GM12878 (cell line): ENCODE data around the gene RBM15B. TPM values are rescaled to one million over a fixed set of nuclear protein-coding genes. Genes with fewer than 3 reads are reported as not detected.

ENCODE experiments used
- ATAC-seq: fragments of 200-7000 bp; cut with Tn5 transposase; 3 replicates; pipeline ENCODE4 v1.9.1; 2020; ENCODE audit warnings: mild to moderate bottlenecking, moderate library complexity
- BruUV-seq: library from RNA; stranded (reverse); fragments of 400-500 nt; replicated peaks from 2 replicates; lab custom pipeline; 2021; lab: Mats Ljungman, UMichigan
- CTCF ChIA-PET: fragments of 300-600 bp; sonication (Branson Sonifier 250); formaldehyde crosslinking; extraction: SDS; loops from one replicate; lab custom pipeline; 2021; ENCODE audit warnings: inconsistent platforms; lab: Yijun Ruan, JAX
- POLR2A ChIA-PET: fragments of 350-600 bp; formaldehyde crosslinking; extraction: SDS; loops from one replicate; lab custom pipeline; 2021; ENCODE audit warnings: inconsistent platforms; lab: Charles Lee
- RAD21 ChIA-PET: fragments of 300-600 bp; sonication (Branson Sonifier 250); formaldehyde crosslinking; loops from one replicate; lab custom pipeline; 2023; ENCODE audit warnings: antibody characterized with exemption; ENCODE audit not compliant: unreplicated experiment; lab: Charles Lee
- SMC1A ChIA-PET: fragments of 300-600 bp; sonication (Branson Sonifier 250); formaldehyde crosslinking; loops from one replicate; lab custom pipeline; 2023; ENCODE audit not compliant: unreplicated experiment, uncharacterized antibody; lab: Charles Lee
- DNase-seq: peaks from one replicate; pipeline ENCODE4 v3.0.0-alpha.2; 2011; ENCODE audit warnings: low read depth, low spot score
- FAIRE-seq: peaks from 3 replicates; lab custom pipeline; 2011; peaks lifted over from hg19 to GRCh38; lab: Jason Lieb, UNC
- H2AFZ ChIP-seq: 2 replicates; pipeline ENCODE4 v1.6.0; 2011; ENCODE audit warnings: low read depth, low read length, control low read depth; ENCODE audit not compliant: control insufficient read depth
- H3K27ac ChIP-seq: 2 replicates; pipeline ENCODE4 v1.5.1; 2011; ENCODE audit warnings: control low read depth; ENCODE audit not compliant: control insufficient read depth, insufficient read depth
- H3K27me3 ChIP-seq, 2 experiments: replicated peaks in 1 of 2; 2 replicates each; pipeline versions ENCODE4 v1.6.0 to v1.6.1; 2011; ENCODE audit warnings: low read length in 1 of 2; ENCODE audit not compliant: control insufficient read depth in 2 of 2, insufficient read depth in 2 of 2
- H3K36me3 ChIP-seq, 2 experiments: 2 replicates each; pipeline ENCODE4 v1.5.1; 2011; ENCODE audit warnings: low read length in 1 of 2; ENCODE audit not compliant: control insufficient read depth in 2 of 2, insufficient read depth in 2 of 2
- H3K4me1 ChIP-seq: 2 replicates; pipeline ENCODE4 v1.6.1; 2011; ENCODE audit warnings: mild to moderate bottlenecking, low read length, moderate library complexity, mixed read lengths; ENCODE audit not compliant: control insufficient read depth, insufficient read depth
- H3K4me2 ChIP-seq: 2 replicates; pipeline ENCODE4 v1.6.0; 2011; ENCODE audit warnings: control low read depth; ENCODE audit not compliant: control insufficient read depth, insufficient read depth
- H3K4me3 ChIP-seq: fragments of 200-600 bp; sonication (generic); 2 replicates; pipeline ENCODE4 v1.5.1; 2016
- H3K79me2 ChIP-seq: 2 replicates; pipeline ENCODE4 v1.6.0; 2011; ENCODE audit warnings: low read length; ENCODE audit not compliant: control insufficient read depth, insufficient read depth
- H3K9ac ChIP-seq: 2 replicates; pipeline ENCODE4 v1.8.0; 2011; ENCODE audit warnings: low read length, control low read depth, mixed read lengths; ENCODE audit not compliant: control insufficient read depth, insufficient read depth
- H3K9me3 ChIP-seq: replicated peaks from 3 replicates; pipeline ENCODE4 v1.5.1; 2011; ENCODE audit warnings: mild to moderate bottlenecking, low read length; ENCODE audit not compliant: control insufficient read depth, insufficient read depth
- H4K20me1 ChIP-seq: 2 replicates; pipeline ENCODE4 v1.6.0; 2011; ENCODE audit not compliant: control insufficient read depth, insufficient read depth
- BCL11A ChIP-seq: IDR thresholded peaks from 2 replicates; pipeline ENCODE4 v1.6.1; 2011; ENCODE audit warnings: low read depth, low read length
- MEF2A ChIP-seq: IDR thresholded peaks from 2 replicates; pipeline ENCODE4 v1.6.1; 2011; ENCODE audit warnings: low read depth, mild to moderate bottlenecking, low read length, moderate library complexity; ENCODE audit not compliant: insufficient read depth
- WGBS: methylation state at CpG from one replicate; pipeline ENCODE4 v1.1.6; 2016; ENCODE audit warnings: low lambda C conversion rate; ENCODE audit not compliant: insufficient replicate concordance, insufficient coverage; ENCODE audit errors: missing lambda C conversion rate; 5-methylcytosine and 5-hydroxymethylcytosine counted together
- in situ Hi-C: fragments of 300-500 bp; cut with MboI; formaldehyde crosslinking; loops from 9 replicates; pipeline ENCODE4 v1.14.3; 2018; ENCODE audit warnings: mixed read lengths
- intact Hi-C: fragments of 100-400 bp; cut with micrococcal nuclease; formaldehyde crosslinking; loops from one replicate; pipeline ENCODE4 v1.14.2; 2022; ENCODE audit not compliant: unreplicated experiment
- polyA plus RNA-seq, 11 experiments: library from polyadenylated mRNA; depleted of rRNA in 4 of 11; unstranded in 6 of 11; stranded (reverse) in 5 of 11; fragments of >200 nt; fragmentation: Nextera tagmentation in 4 of 11; fragmentation: Illumina TruSeq in 1 of 11; extraction: Ambion mirVana in 4 of 11; extraction: Trizol in 1 of 11; gene quantifications; 1 replicate in 1 of 11; 2 replicates in 10 of 11; pipeline versions ENCODE4 v1.2.1 to v1.2.3, GENCODE V29; 2011 to 2016; ENCODE audit warnings: inconsistent platforms in 2 of 11, missing spikeins in 2 of 11, low read depth in 1 of 11
- total RNA-seq, 4 experiments: library from RNA; depleted of rRNA in 3 of 4; stranded (reverse); fragments of >200 nt in 3 of 4; fragmentation: Illumina TruSeq in 1 of 4; extraction: Trizol in 1 of 4; gene quantifications; 2 replicates each; pipeline versions ENCODE4 v1.2.1 to v1.2.3, GENCODE V29; 2013 to 2021
- TF ChIP-seq, protein P1 (sequence below): fragments of 450-650 bp; formaldehyde crosslinking; IDR thresholded peaks from 2 replicates; pipeline ENCODE4 v1.4.0; 2020; ENCODE audit warnings: mild to moderate bottlenecking, moderate library complexity
- TF ChIP-seq, protein P2 (sequence below): fragments of 450-650 bp; formaldehyde crosslinking; IDR thresholded peaks from 2 replicates; pipeline ENCODE4 v1.5.0; 2022; ENCODE audit warnings: mild to moderate bottlenecking, missing genetic modification characterization

Gene RBM15B
- total and polyA plus RNA-seq, 10 of the 15 experiments (the other 5 are each of a cell fraction or from before 2014, with no cell fraction given) = 2.4 to 34.5 (median 19.1) TPM

DNA sequence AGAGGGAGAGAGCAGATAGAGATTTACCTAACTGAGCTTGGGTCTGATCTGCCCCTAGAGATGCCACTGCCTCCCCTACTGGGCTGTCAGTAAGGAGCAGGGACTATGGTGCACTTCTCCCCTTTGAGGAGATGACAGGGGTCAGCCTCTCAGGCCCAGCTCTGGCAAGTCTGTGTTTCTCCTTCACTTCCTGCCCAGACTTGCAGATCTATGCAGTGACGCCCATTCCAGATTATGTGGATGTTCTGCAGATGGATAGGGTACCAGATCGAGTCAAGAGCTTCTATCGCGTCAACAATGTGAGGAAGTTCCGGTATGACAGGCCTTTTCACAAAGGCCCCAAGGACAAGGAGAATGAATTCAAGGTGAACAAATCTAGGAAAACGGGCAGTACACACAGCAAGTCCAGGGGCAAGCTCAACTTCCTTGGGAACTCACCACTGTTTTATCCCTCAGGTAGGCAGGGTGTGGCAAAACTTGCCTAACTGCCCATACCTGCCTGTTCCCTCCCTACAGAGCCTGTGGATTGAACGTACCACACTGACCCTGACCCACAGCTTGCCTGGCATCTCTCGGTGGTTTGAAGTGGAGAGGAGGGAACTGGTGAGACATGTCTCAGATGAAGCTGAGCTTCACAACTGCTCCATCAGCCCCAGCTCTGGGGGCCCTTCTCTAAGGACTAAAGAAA, 35.0 kb upstream of the RBM15B start:
- H3K4me1 ChIP-seq = no peaks in the 10 kb centered on the region

More for the DNA sequence above, 35.0 kb upstream of the RBM15B start:
- no peaks in the 10 kb centered on the region for H3K79me2 ChIP-seq
- no peaks in the 10 kb centered on the region for H3K36me3 ChIP-seq
- TF ChIP-seq MEF2A (no peak), BCL11A (no peak)
- TF ChIP-seq, protein P1, sequence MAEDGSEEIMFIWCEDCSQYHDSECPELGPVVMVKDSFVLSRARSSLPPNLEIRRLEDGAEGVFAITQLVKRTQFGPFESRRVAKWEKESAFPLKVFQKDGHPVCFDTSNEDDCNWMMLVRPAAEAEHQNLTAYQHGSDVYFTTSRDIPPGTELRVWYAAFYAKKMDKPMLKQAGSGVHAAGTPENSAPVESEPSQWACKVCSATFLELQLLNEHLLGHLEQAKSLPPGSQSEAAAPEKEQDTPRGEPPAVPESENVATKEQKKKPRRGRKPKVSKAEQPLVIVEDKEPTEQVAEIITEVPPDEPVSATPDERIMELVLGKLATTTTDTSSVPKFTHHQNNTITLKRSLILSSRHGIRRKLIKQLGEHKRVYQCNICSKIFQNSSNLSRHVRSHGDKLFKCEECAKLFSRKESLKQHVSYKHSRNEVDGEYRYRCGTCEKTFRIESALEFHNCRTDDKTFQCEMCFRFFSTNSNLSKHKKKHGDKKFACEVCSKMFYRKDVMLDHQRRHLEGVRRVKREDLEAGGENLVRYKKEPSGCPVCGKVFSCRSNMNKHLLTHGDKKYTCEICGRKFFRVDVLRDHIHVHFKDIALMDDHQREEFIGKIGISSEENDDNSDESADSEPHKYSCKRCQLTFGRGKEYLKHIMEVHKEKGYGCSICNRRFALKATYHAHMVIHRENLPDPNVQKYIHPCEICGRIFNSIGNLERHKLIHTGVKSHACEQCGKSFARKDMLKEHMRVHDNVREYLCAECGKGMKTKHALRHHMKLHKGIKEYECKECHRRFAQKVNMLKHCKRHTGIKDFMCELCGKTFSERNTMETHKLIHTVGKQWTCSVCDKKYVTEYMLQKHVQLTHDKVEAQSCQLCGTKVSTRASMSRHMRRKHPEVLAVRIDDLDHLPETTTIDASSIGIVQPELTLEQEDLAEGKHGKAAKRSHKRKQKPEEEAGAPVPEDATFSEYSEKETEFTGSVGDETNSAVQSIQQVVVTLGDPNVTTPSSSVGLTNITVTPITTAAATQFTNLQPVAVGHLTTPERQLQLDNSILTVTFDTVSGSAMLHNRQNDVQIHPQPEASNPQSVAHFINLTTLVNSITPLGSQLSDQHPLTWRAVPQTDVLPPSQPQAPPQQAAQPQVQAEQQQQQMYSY = no peak
- TF ChIP-seq, protein P2, sequence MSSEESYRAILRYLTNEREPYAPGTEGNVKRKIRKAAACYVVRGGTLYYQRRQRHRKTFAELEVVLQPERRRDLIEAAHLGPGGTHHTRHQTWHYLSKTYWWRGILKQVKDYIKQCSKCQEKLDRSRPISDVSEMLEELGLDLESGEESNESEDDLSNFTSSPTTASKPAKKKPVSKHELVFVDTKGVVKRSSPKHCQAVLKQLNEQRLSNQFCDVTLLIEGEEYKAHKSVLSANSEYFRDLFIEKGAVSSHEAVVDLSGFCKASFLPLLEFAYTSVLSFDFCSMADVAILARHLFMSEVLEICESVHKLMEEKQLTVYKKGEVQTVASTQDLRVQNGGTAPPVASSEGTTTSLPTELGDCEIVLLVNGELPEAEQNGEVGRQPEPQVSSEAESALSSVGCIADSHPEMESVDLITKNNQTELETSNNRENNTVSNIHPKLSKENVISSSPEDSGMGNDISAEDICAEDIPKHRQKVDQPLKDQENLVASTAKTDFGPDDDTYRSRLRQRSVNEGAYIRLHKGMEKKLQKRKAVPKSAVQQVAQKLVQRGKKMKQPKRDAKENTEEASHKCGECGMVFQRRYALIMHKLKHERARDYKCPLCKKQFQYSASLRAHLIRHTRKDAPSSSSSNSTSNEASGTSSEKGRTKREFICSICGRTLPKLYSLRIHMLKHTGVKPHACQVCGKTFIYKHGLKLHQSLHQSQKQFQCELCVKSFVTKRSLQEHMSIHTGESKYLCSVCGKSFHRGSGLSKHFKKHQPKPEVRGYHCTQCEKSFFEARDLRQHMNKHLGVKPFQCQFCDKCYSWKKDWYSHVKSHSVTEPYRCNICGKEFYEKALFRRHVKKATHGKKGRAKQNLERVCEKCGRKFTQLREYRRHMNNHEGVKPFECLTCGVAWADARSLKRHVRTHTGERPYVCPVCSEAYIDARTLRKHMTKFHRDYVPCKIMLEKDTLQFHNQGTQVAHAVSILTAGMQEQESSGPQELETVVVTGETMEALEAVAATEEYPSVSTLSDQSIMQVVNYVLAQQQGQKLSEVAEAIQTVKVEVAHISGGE (CRISPR knock-in tag) = no peak
- H3K27me3 ChIP-seq = peaks cover 0 to 2% of the 10 kb centered on the region in 2 experiments; a peak in 1 of 4 replicates
- H4K20me1 ChIP-seq = no peaks in the 10 kb centered on the region
- no peak overlapping the region for H2AFZ ChIP-seq
- no peaks in the 10 kb centered on the region for H3K9me3 ChIP-seq
- H3K9ac ChIP-seq = no peak overlapping the region
- POLR2A ChIA-PET = no interaction called here
- BruUV-seq = no TSS peak
- FAIRE-seq (no peak), DNase-seq (no peak), ATAC-seq (no peak)
- RAD21 ChIA-PET = no interaction called here
- SMC1A ChIA-PET = no interaction called here
- no peak overlapping the region for H3K27ac ChIP-seq
- in situ Hi-C loops (no loop called here), intact Hi-C loops (no loop called here)
- WGBS = 47% methylated on average over 8 of the region's 8 CpGs
- H3K4me3 ChIP-seq = no peak overlapping the region
- no peak overlapping the region for H3K4me2 ChIP-seq
- CTCF ChIA-PET = no interaction called here
